ENCODE results near the gene PAH.

Gene PAH

GRCh38 chr12:102965281-102966155 lies 48.5 kb upstream of the PAH start:
- no peak for ATAC-seq

GRCh38 chr12:102964872-102965271 lies 47.8 kb upstream of the PAH start:
- TF ChIP-seq ZC3H10 (CRISPR knock-in tag; IDR thresholded peaks at IDR 0.05) (no peak), ZFP3 (CRISPR knock-in tag; IDR thresholded peaks at IDR 0.05) (no peak), SNAI2 (CRISPR knock-in tag; IDR thresholded peaks at IDR 0.05) (no peak)
- ATAC-seq, result no peak

More at GRCh38 chr12:102965281-102966155, 48.5 kb upstream of the PAH start:
- no peak for TF ChIP-seq PPARA (CRISPR knock-in tag; IDR thresholded peaks at IDR 0.05; ENCODE audit: borderline replicate concordance)
- TF ChIP-seq OSR1 (CRISPR knock-in tag; IDR thresholded peaks at IDR 0.05), result no peak
- no peak for TF ChIP-seq TOX (CRISPR knock-in tag; IDR thresholded peaks at IDR 0.05; ENCODE audit: borderline replicate concordance)
- TF ChIP-seq ZFP30 (CRISPR knock-in tag; IDR thresholded peaks at IDR 0.05), result no peak
- TF ChIP-seq TCF4 (CRISPR knock-in tag; IDR thresholded peaks at IDR 0.05; ENCODE audit: borderline replicate concordance), result no peak
- TF ChIP-seq BACH2 (CRISPR knock-in tag; IDR thresholded peaks at IDR 0.05; ENCODE audit: borderline replicate concordance), result no peak
- TF ChIP-seq GLIS3 (CRISPR knock-in tag; IDR thresholded peaks at IDR 0.05), result no peak
- no peak for TF ChIP-seq CSRNP3 (CRISPR knock-in tag; IDR thresholded peaks at IDR 0.05)
- no peak for TF ChIP-seq ZNF565 (CRISPR knock-in tag; conservative IDR thresholded peaks at IDR 0.05; ENCODE audit: low read depth)
- TF ChIP-seq ZFP3 (CRISPR knock-in tag; IDR thresholded peaks at IDR 0.05), result no peak
- TF ChIP-seq ISL1 (CRISPR knock-in tag; IDR thresholded peaks at IDR 0.05), result no peak
- TF ChIP-seq POU6F1 (CRISPR knock-in tag; IDR thresholded peaks at IDR 0.05; ENCODE audit: borderline replicate concordance, low read depth), result no peak
- no peak for TF ChIP-seq SNAI2 (CRISPR knock-in tag; IDR thresholded peaks at IDR 0.05)
- TF ChIP-seq TSHZ2 (CRISPR knock-in tag; IDR thresholded peaks at IDR 0.05), result no peak
- no peak for TF ChIP-seq ZNF70 (CRISPR knock-in tag; IDR thresholded peaks at IDR 0.05)
- no peak for TF ChIP-seq CREB5 (CRISPR knock-in tag; IDR thresholded peaks at IDR 0.05; ENCODE audit: low read depth)

- TF ChIP-seq ESRRG (CRISPR knock-in tag; IDR thresholded peaks at IDR 0.05) (no peak), TSHZ2 (CRISPR knock-in tag; IDR thresholded peaks at IDR 0.05) (no peak), GLIS3 (CRISPR knock-in tag; IDR thresholded peaks at IDR 0.05) (no peak), CREB5 (CRISPR knock-in tag; IDR thresholded peaks at IDR 0.05; ENCODE audit: low read depth) (no peak), CSRNP3 (CRISPR knock-in tag; IDR thresholded peaks at IDR 0.05) (no peak)
- no peak for ATAC-seq
These were observed 46.8 kb upstream of the PAH start for GRCh38 chr12:102963796-102964195.
